HCT116 (cell line): Measurements from ENCODE around the gene PLCD1. TPM values are rescaled to one million over a fixed set of nuclear protein-coding genes. Genes with fewer than 3 reads are reported as not detected.

Source experiments
- ATAC-seq: fragments of 200-7000 bp; cut with Tn5 transposase; 2 replicates; pipeline ENCODE4 v1.9.1; 2020; ENCODE audit warnings: mild to moderate bottlenecking, moderate library complexity
- BruUV-seq: library from RNA; stranded (reverse); fragments of 400-500 nt; replicated peaks from 2 replicates; lab custom pipeline; 2021; lab: Mats Ljungman, UMichigan
- CTCF ChIA-PET: fragments of 300-600 bp; sonication (Branson Sonifier 250); formaldehyde crosslinking; loops from one replicate; lab custom pipeline; 2021; ENCODE audit warnings: antibody characterized with exemption; lab: Charles Lee
- POLR2A ChIA-PET: fragments of 300-600, 350-600 bp; sonication (Branson Sonifier 250); formaldehyde crosslinking; loops from one replicate; lab custom pipeline; 2021; ENCODE audit warnings: antibody characterized with exemption; lab: Charles Lee
- RAD21 ChIA-PET, 2 experiments: fragments of 300-600 bp; sonication (Branson Sonifier 250); formaldehyde crosslinking; loops; one replicate each; lab custom pipeline; 2023; ENCODE audit warnings: low total read pairs in 2 of 2; ENCODE audit not compliant: uncharacterized antibody in 2 of 2, unreplicated experiment in 2 of 2, low non-redundant PET in 1 of 2; lab: Charles Lee
- DNase-seq: peaks from one replicate; pipeline ENCODE4 v3.0.0-alpha.2; 2010; ENCODE audit warnings: low read depth, low spot score
- H2AFZ ChIP-seq: fragments of 200-600 bp; shearing (Covaris generic), sonication (generic); 2 replicates; pipeline ENCODE4 v1.6.1; 2017; ENCODE audit warnings: low read depth, mixed run types, mixed read lengths, antibody characterized with exemption, low read length; ENCODE audit not compliant: poor library complexity, severe bottlenecking
- H3K27ac ChIP-seq: 2 replicates; pipeline ENCODE4 v1.5.1; 2012; ENCODE audit warnings: low read depth, low read length
- H3K27me3 ChIP-seq: fragments of 200-600 bp; sonication (generic); 2 replicates; pipeline ENCODE4 v1.6.1; 2016; ENCODE audit warnings: mixed run types, low read length, mixed read lengths; ENCODE audit not compliant: insufficient read depth
- H3K36me3 ChIP-seq, 2 experiments: fragments of 200-500 bp in 1 of 2; fragments of 200-600 bp in 1 of 2; sonication (Bioruptor generic) in 1 of 2; sonication (generic) in 1 of 2; 2 replicates each; pipeline versions ENCODE4 v1.5.1 to v1.6.1; 2014 to 2016; ENCODE audit warnings: low read length in 2 of 2, inconsistent platforms in 1 of 2, mixed read lengths in 1 of 2, mixed run types in 1 of 2; ENCODE audit not compliant: insufficient read depth in 2 of 2, control insufficient read depth in 1 of 2
- H3K4me1 ChIP-seq, 2 experiments: fragments of 200-600 bp in 1 of 2; sonication (generic) in 1 of 2; 2 replicates each; pipeline versions ENCODE4 v1.5.1 to v1.6.1; 2012 to 2017; ENCODE audit warnings: low read length in 2 of 2, inconsistent platforms in 1 of 2, mild to moderate bottlenecking in 1 of 2, mixed read lengths in 1 of 2, mixed run types in 1 of 2, moderate library complexity in 1 of 2; ENCODE audit not compliant: insufficient read depth in 2 of 2, control insufficient read depth in 1 of 2
- H3K4me2 ChIP-seq: fragments of 200-600 bp; sonication (generic); 2 replicates; pipeline ENCODE4 v1.6.1; 2017; ENCODE audit warnings: mixed run types, low read length, mixed read lengths
- H3K4me3 ChIP-seq, 2 experiments: fragments of 200-600 bp in 1 of 2; sonication (generic) in 1 of 2; replicated peaks in 1 of 2; 2 replicates each; pipeline ENCODE4 v1.5.1; 2011 to 2016; ENCODE audit warnings: low read length in 2 of 2, control low read depth in 1 of 2, low read depth in 1 of 2, mild to moderate bottlenecking in 1 of 2, mixed read lengths in 1 of 2, mixed run types in 1 of 2
- H3K79me2 ChIP-seq: fragments of 200-600 bp; sonication (generic); 2 replicates; pipeline ENCODE4 v1.6.1; 2017; ENCODE audit warnings: mild to moderate bottlenecking, mixed run types, low read length, moderate library complexity, mixed read lengths; ENCODE audit not compliant: insufficient read depth
- H3K9ac ChIP-seq: fragments of 200-600 bp; sonication (generic); 2 replicates; pipeline ENCODE4 v1.6.1; 2016; ENCODE audit warnings: low read length, mixed read lengths
- H3K9me2 ChIP-seq: fragments of 200-600 bp; sonication (generic), shearing (Covaris generic); 2 replicates; pipeline ENCODE4 v1.6.1; 2017; ENCODE audit warnings: mixed run types, mild to moderate bottlenecking, moderate library complexity; ENCODE audit not compliant: insufficient read depth
- H3K9me3 ChIP-seq, 2 experiments: fragments of 200-500 bp in 1 of 2; fragments of 200-600 bp in 1 of 2; sonication (Bioruptor generic) in 1 of 2; sonication (generic) in 1 of 2; 2 replicates each; pipeline ENCODE4 v1.6.1; 2014 to 2017; ENCODE audit warnings: low read length in 2 of 2, mixed read lengths in 2 of 2, inconsistent platforms in 1 of 2, low read depth in 1 of 2, mild to moderate bottlenecking in 1 of 2, mixed run types in 1 of 2, moderate library complexity in 1 of 2; ENCODE audit not compliant: control insufficient read depth in 1 of 2, insufficient read depth in 1 of 2
- H4K20me1 ChIP-seq: fragments of 200-600 bp; sonication (generic), shearing (Covaris generic); 2 replicates; pipeline ENCODE4 v1.6.1; 2017; ENCODE audit warnings: mixed run types, mild to moderate bottlenecking, moderate library complexity; ENCODE audit not compliant: insufficient read depth
- ATF3 ChIP-seq: IDR thresholded peaks from 2 replicates; pipeline ENCODE4 v1.6.1; 2012
- ELF1 ChIP-seq: IDR thresholded peaks from 2 replicates; pipeline ENCODE4 v1.6.1; 2012; ENCODE audit warnings: low read depth, borderline replicate concordance
- FOSL1 ChIP-seq: IDR thresholded peaks from 2 replicates; pipeline ENCODE4 v1.6.1; 2012; ENCODE audit warnings: low read depth
- POLR2A ChIP-seq: IDR thresholded peaks from 2 replicates; pipeline ENCODE4 v1.7.0; 2011; ENCODE audit warnings: borderline replicate concordance; ENCODE audit not compliant: insufficient read depth, insufficient read length; ENCODE audit errors: extremely low read depth
- RAD21 ChIP-seq: IDR thresholded peaks from 2 replicates; pipeline ENCODE4 v1.6.1; 2012; ENCODE audit warnings: low read depth, mild to moderate bottlenecking
- SIN3A ChIP-seq: IDR thresholded peaks from 2 replicates; pipeline ENCODE4 v1.6.1; 2012; ENCODE audit warnings: low read depth
- ZBTB33 ChIP-seq: IDR thresholded peaks from 2 replicates; pipeline ENCODE4 v1.6.1; 2011; ENCODE audit warnings: mild to moderate bottlenecking, low read length, moderate library complexity; ENCODE audit not compliant: insufficient replicate concordance; ENCODE audit errors: extremely low read depth
- ZFX ChIP-seq: fragments of 450-650 bp; IDR thresholded peaks from 2 replicates; pipeline ENCODE4 v1.6.1; 2017
- ZNF274 ChIP-seq: fragments of 200-500 bp; sonication (Bioruptor generic); IDR thresholded peaks from 2 replicates; pipeline ENCODE4 v1.6.1; 2014; ENCODE audit warnings: mild to moderate bottlenecking, low read depth, low read length, inconsistent platforms
- intact Hi-C: fragments of 100-400 bp; cut with micrococcal nuclease; formaldehyde crosslinking; loops from 2 replicates; pipeline ENCODE4 v1.10.0; 2022
- total RNA-seq: library from RNA; stranded (reverse); gene quantifications from one replicate; pipeline ENCODE4 v1.2.1, GENCODE V29; 2021; ENCODE audit not compliant: unreplicated experiment

PLCD1 gene
- total RNA-seq, 1 experiment from 2014 or later: 15.9 TPM

GRCh38 chr3:37993067-37993455 is 36.4 kb downstream of the PLCD1 start:
- DNase-seq: no peak
- H2AFZ ChIP-seq: no peak overlapping the region
- BruUV-seq: no TSS peak
- ChIA-PET CTCF (interaction anchor here (0.8 to 1.2 kb wide), 2 partner anchors 8 to 18 kb away, joined by 3 to 4 read pairs; no protein-coding TSS in a partner anchor), RAD21 (no interaction called here), POLR2A (no interaction called here)
- no peaks in the 10 kb centered on the region for H3K9me3 ChIP-seq
- intact Hi-C loops: no loop called here
- no peak for ATAC-seq
- H3K4me3 ChIP-seq: peak overlapping the region in 1 of 2 experiments; percentile 16; a peak in 1 of 4 replicates
- H4K20me1 ChIP-seq: no peaks in the 10 kb centered on the region
- no peak for TF ChIP-seq POLR2A
- no peaks in the 10 kb centered on the region for H3K9me2 ChIP-seq
- no peaks in the 10 kb centered on the region for H3K79me2 ChIP-seq
- peaks cover 5 to 32% of the 10 kb centered on the region in 2 experiments; a peak in 3 of 4 replicates for H3K4me1 ChIP-seq
- no peaks in the 10 kb centered on the region for H3K27me3 ChIP-seq
- H3K36me3 ChIP-seq: no peaks in the 10 kb centered on the region
- H3K9ac ChIP-seq: no peak overlapping the region
- no peak overlapping the region for H3K27ac ChIP-seq
- peak overlapping the region; percentile 55 for H3K4me2 ChIP-seq

- CTCF ChIA-PET: interaction anchor here (0.8 to 1.2 kb wide), 2 partner anchors 9 to 18 kb away, joined by 3 to 4 read pairs; no protein-coding TSS in a partner anchor
- no TSS peak for BruUV-seq
- intact Hi-C loops: no loop called here
These were observed 37.0 kb downstream of the PLCD1 start for GRCh38 chr3:37992271-37993066.

More at GRCh38 chr3:37992271-37993066, 37.0 kb downstream of the PLCD1 start:
- peak overlapping the region; percentile 55 for H3K4me2 ChIP-seq
- peak overlapping the region in 1 of 2 experiments; percentile 16; a peak in 1 of 4 replicates for H3K4me3 ChIP-seq
- no peak overlapping the region for H2AFZ ChIP-seq
- no peaks in the 10 kb centered on the region for H3K36me3 ChIP-seq
- ATAC-seq (peak; percentile 41), DNase-seq (no peak)
- H3K4me1 ChIP-seq: peaks cover 5 to 28% of the 10 kb centered on the region in 2 experiments; a peak in 3 of 4 replicates
- no peaks in the 10 kb centered on the region for H3K79me2 ChIP-seq
- no peak overlapping the region for H3K9ac ChIP-seq
- H3K9me3 ChIP-seq: no peaks in the 10 kb centered on the region
- RAD21 ChIA-PET: no interaction called here
- TF ChIP-seq ZFX (no peak), ATF3 (no peak), ZNF274 (no peak), FOSL1 (no peak), SIN3A (no peak), ZBTB33 (no peak), ELF1 (no peak), POLR2A (no peak), RAD21 (no peak)
- H3K27me3 ChIP-seq: no peaks in the 10 kb centered on the region
- POLR2A ChIA-PET: no interaction called here
- H3K9me2 ChIP-seq: no peaks in the 10 kb centered on the region
- no peaks in the 10 kb centered on the region for H4K20me1 ChIP-seq
- no peak overlapping the region for H3K27ac ChIP-seq
